ENCODE measurements around the gene FHIT.
"Not testable (repeated sequence)": the region's sequence is repeated elsewhere in the genome, so short reads cannot be mapped to it uniquely, and the experiment has no call there.

FHIT gene

DNA sequence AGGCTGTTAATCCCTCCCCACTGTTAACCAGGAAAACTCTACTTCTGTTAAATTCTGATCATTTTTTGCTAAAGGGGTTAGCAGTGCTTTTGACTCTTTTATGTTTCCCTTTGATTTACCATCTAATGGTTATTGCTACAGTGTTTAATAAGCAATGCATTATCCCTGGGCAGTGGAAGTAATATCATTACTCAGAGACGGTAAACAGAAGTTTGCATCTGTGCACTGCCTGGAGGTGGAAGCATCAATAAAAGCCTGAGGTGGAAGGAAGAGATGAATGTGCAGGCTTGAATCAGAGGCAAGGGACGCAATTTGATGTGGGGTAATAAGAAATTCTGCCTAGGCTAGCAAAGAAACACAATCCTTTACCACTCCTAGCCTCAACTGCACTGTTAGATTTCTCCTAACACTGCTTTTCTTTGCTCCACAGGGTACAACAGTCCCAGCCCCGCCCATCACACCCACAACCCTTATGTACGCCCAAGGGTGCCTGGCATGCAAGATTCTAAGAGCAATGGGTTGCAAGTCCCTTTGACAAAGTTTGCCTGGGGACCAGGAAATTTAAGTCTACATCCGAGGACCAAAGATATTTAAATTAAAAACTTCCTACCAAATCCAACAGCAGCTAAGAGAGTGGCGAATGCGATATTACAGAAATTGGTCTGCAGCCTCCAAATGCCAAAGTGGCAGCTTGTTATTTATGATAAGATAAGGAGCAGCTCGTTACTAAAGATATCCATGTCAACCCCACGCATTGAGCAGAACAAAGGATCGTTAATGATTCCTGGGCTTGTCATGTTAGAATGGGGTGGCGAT is 261.4 kb downstream of the FHIT start:
- DNase-seq (ENCODE audit: low read depth in 3 of 3), result no peak

DNA sequence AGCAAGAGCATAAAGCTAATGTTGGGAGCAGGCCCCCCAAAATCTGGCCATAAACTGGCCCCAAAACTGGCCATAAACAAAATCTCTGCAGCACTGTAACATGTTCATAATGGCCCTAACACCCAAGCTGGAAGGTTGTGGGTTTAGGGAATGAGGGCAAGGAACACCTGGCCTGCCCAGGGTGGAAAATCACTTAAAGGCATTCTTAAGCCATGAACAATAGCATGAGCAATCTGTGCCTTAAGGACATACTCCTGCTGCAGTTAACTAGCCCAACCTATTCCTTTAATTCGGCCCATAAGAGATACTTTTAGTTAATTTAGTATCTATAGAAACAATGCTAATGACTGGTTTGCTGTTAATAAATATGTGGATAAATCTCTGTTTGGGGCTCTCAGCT is 264.1 kb downstream of the FHIT start:
- not testable (repeated sequence) for DNase-seq (ENCODE audit: low read depth in 3 of 3)

DNA sequence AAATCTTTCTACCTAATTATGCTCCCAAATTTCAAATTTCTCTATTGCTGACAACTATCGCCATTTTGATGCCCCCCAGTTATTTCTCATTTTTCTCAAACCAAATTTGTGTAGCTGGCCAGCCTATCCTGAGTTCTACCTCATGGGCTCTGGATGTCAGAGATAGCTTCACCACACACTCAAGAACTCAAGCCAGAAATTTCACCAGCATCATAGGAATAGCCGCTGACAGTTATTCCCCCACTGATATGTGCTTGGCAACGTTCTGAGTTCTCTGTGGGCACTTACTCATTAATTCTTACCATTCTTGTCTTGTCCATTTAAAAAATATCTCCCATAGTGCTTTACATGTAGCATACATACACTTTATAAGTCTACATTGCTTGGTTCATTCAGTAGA is 264.7 kb downstream of the FHIT start:
- no peak for DNase-seq (ENCODE audit: low read depth in 3 of 3)

DNA sequence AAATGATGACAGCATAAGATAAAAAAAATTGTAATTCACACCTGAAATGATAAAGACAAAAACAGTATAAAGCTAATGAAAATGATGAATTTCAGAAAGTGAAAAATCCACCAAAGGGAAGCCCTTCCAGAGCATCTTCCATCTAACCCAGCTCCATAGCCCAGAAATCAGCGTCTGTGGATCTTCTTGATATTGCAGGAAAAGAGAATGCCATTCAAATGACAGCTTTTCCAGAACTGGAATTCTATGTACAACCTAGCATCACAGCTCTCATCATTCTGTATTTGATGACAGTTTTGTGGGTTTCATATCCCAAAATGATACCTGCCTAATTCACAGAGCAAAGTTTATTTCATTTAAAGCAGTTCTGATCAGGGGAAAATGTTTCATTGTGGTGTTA is 267.3 kb downstream of the FHIT start:
- no peak for DNase-seq (ENCODE audit: low read depth in 3 of 3)

DNA sequence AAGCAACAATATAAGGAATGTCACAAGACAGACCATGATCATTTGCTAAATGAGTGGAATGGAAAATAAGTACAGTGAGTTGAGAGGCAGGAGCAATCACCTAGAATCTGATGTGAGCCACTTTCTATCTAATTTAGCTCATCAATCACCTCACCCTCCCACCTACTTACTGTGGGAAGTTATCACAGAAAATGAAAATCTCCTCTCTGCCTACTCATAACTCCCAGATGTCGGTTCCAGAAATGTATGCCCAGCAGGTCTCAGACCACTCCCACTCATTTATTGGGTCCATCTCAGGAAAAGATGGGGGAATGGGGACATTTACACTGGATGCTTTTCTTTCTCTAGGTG is 270.9 kb downstream of the FHIT start:
- no peak for DNase-seq (ENCODE audit: low read depth in 3 of 3)

DNA sequence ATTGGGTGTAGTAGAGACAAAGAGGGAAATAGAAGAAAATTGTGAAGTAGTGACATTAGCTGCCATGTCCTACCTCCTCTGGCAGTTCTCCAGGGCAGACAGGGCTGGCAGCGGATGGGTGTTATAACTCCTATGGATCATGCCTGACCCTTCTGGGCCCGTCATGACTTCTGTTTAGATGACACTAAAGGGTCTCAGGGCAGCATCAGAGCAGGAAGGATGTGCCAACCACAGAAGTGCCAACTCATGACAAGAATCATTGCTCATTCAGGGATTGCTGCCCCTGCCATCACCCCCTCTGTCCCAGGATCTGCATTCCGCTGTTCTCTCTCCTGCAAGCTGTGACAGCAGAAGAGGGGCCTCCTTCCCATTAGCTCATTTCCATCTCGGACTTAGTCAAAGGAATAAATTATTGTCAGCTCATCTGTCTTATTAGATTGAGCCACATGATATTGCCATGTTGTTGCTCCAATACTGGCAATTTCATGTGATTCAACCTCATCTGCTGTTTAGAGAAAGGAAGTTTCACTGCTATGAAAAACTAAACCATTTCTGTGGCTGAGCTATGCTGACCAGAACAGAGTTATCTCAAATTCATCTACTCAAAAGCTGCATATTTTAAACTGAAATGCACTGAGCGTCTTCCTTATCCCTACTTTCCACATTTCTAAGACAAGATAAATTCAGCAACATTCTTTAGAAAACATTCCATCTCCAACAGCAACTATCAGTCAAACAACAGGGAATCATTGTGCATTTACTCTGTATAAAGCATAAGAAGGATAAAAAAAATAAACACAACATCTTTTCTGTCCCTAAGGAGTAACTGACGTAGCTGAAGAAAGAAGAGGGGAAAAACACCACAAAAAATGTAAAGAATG is 271.6 kb downstream of the FHIT start:
- DNase-seq (ENCODE audit: low read depth in 3 of 3), result no peak

DNA sequence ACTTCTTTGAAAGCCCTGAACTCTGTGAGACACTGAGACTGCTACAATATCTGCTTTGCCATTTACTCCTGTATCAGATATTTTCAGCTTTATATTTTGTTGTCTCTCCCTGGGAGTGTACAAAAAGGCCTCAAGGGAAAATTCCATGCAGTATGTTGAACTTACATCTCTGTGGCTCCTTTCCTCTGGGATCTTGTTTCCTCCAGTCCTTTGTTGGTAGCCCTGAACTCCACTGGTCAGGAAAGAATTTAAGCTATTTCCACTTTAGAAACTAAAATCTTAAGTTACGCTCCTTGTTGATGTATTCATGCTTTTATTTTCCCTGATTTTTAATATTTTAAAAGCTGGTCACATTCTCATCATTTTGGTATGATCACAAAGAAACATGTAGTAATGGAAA is 277.9 kb downstream of the FHIT start:
- no peak for DNase-seq (ENCODE audit: low read depth in 3 of 3)

DNA sequence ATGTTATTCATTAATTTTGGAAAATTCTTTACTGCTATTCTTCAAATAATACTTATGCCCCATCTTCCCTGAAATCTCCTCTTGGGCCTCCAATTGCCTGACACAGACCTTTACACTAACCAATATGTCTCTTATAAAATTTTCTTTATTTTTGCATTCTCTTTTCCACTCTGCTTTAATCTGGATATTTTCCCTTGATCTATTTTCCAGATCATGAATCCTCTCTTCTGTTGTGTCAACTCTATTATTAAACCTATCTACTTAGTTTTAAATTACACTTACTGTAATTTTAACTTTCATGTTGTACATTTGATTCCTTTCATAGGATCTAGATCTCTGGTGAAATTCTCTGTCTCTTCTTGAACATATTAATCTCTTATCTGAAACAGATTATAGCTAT is 278.7 kb downstream of the FHIT start:
- DNase-seq (ENCODE audit: low read depth in 3 of 3), result no peak

DNA sequence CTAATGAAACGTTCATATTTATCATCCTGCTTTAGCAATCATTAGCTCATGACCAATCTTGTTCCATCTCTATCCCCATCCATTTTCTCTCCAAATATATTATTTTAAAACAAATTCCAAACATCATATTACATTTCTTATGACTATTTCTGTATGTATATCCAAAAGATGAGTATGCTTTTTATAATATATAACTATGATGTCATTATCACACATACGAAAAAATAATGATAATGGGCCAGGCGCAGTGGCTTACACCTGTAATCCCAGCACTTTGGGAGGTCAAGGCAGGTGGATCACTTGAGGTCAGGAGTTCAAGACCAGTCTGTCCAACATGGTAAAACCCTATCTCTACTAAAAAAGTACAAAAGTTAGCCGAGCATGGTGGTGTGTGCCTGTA is 280.4 kb downstream of the FHIT start:
- no peak for DNase-seq (ENCODE audit: low read depth in 3 of 3)

DNA sequence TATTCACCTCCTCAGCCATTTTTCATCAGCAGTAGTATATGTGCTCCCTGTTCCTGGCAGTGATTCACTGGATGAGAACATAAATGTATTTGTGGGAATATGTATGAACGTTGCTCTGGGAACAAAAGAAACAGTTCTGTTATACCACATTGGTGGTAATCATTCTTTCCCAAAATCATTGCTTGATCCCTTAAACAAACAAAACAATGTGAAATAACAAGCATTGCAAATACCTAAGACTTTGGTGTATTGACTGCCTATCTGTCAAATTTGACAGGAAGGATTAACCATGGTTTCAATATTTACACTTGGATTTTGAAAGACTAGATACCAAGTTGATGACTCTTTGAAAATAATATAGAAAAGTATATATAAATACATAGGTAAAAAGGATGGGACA is 284.1 kb downstream of the FHIT start:
- DNase-seq (ENCODE audit: low read depth in 3 of 3), result no peak

DNA sequence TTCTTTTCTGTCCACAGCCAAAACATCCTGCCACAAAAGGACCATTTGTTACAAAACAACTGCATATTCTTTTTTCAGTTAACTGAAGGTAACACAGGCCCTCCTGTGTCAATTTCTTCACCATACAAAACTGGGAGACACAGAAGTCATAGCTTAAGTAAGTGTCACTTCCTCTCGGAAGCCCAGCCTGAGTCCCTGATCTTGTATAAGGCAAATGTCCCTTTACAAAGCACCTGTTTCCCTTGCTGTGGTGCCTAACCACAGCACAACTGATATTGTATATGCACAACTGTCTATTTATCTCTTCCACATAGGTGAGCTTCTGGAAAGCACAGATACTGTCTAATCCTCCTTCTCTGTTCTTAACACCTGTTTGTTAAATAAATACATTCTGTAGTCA is 293.7 kb downstream of the FHIT start:
- no peak for DNase-seq (ENCODE audit: low read depth in 3 of 3)

DNA sequence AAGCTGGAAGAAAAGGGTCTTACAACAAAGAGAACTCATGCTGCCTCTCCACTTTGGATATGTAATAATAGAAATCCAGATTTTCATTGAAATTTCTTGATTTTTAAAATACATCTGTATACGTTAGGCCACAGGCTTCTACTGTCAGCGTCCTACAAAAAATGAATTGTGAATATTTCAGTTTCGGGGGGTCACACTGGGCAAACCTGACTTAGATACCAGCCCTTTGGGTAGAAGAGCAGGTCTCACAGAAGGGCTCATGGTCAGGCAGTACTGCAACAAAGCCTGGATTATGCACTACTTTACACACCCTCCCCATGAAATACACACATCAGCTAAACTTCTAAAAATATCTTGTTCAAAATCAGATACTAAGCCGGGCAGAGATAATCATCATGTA is 294.5 kb downstream of the FHIT start:
- DNase-seq (ENCODE audit: low read depth in 3 of 3), result no peak

DNA sequence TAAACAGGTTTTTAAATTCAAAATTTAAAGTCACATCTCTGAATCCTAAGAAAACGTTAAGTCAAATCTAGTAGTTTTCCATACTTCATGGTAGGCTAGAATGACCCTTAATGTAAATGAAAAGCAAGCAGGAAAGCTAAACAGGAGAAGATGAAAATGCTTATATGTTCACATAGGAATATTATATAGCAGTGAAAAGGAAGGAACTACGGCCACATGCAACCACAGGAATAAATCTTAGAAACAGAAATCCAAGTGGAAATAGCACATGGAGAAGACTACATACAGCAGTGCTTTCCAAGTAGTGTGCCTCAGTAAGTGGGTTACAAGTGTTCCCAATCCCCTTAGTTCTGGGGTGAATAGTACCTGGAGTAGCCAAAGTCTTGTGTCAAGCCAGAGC is 296.2 kb downstream of the FHIT start:
- DNase-seq (ENCODE audit: low read depth in 3 of 3), result no peak

DNA sequence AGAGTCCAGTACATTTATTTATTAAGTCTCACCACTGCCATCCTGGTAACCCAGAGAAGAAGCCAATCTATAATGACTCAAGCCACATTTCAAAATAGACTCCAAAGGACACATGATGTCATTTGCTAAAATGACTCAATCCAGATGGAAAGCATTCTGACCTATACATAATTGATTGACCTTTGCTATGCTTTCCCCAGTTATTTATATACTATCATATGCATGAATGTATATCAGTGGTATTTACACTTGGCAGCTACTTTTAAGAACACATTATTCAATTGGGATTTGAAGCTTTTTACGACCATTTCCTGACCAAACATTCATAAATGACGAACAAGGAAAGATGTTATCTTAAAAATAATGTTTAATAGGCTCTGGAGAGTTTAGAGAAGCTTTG is 297.2 kb downstream of the FHIT start:
- no peak for DNase-seq (ENCODE audit: low read depth in 3 of 3)

DNA sequence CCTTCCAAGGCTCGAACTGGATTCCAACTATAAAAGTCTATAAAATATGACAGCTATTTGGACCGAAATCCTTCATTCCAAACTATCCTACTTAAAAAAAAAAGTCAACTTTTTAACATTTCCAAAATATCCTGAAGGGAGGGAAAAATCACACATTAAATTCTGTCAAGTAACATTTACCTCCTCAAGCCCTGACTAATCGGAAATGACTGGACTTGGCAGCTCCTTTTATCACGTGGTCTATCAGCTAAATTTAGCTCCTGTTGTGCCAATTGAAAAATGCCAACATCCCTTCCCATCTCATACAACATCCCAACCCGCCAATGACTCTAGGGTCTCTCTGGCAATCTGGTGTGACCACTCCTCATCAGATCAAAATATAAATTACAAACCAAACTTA is 297.9 kb downstream of the FHIT start:
- DNase-seq (ENCODE audit: low read depth in 3 of 3), result no peak

DNA sequence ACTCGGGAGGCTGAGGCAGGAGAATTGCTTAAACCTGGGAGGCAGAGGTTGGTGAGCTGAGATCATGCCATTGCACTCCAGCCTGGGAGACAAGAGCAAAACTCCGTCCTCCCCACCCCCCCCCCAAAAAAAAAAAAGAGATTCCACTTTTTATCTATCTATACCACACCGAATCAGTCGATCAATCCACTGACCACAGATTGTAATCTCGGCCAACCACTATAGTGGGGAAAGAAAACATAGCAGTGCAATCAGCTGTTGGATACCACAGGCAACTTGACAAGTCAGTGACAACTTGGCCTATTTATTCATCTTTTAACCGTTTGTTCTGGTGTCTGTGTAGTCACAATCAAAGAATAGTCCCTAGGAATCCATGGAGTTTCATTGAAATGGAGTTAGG is 299.2 kb downstream of the FHIT start:
- DNase-seq (ENCODE audit: low read depth in 3 of 3), result no peak

DNA sequence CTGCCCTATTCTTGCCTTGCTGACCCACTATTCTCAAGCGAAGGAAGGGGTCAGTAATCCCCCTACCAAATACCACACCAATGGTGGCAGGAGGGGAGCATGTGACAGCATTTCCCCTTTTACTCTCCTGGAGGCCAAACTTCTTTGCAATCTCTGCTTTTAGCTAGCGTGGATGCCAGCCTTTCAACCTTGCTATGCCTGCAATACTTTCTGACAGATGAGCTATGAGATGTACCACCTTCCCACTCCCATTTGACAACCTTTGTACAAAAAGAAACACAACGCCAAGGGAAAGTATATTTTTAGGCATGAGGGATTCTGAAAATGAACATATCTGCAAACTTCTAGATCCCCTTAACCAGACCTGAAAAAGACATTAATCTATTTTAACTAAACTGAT is 302.1 kb downstream of the FHIT start:
- no peak for DNase-seq (ENCODE audit: low read depth in 3 of 3)

DNA sequence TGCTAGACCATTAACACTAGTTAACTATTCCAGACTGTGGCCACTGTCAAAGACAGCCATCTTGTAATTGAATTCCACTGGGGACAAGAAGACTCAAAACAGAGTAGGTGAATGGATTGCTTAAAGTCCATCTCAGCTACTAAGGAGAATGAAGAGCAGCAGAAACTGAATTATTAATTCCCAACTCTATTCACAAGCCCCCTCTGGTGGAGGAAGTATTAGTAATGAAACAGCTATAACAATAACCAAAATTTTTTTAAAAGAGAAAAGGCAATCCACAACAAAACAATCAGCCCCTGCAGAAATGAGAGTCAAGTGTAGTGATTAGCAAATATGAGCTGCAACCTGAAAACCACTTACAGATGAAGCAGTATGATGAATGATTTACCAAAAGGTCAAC is 302.8 kb downstream of the FHIT start:
- no peak for DNase-seq (ENCODE audit: low read depth in 3 of 3)

DNA sequence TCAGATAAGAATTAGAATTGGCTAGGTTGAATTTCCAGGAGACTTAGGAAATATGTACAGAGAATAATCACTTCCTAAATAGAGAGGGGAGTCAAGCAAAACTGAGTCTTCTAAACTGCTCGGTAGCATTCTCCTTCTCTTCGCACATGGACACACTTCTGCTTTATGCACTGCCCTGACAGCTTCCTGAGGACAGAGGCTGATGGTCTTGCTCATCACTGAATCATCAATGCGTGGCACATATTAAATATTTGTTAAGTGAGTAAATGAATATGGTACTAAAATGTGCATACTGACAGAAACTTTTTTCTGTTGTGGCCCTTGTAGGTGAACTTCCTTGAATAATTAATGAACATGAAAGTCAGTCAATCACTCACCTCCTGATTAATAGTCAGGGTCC is 315.5 kb downstream of the FHIT start:
- DNase-seq (ENCODE audit: low read depth in 3 of 3), result no peak

DNA sequence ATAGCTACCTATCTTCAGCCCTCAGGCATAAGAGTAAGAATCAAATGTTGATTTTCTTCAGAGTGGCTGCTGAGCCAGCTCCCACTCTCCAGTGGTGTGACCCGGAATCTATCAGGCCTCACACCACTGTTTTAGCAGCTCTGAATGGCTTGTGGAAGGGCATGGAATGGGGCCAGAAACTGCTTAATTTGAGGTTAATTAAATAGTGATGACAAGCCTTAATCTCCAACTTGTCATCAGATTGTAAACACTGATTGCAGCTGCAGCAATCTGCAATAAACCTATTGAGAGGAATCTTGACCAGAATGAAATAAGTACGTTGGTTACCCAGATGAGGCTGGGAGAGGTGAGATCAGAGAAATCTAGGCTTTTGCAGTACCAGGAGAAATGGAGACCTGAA is 317.4 kb downstream of the FHIT start:
- DNase-seq (ENCODE audit: low read depth in 3 of 3), result no peak

DNA sequence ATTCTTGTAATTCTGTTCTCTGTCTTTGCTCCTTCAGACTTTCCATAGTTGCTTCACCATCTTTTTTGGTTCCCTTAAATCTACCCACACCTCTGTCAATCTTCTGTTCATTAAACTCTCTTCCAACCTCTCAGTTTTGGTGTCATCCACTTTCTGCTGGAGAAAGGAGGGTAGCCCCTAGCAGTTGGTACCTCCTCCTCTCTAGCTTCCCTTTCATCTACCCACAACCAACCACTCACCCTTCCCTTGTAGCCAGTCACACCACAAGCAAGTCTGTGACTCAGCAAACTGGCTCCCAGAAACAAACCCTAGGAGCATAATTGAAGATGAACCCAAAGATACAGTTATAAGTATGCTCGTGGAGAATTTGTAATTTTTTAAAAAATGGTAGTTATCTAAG is 318.6 kb downstream of the FHIT start:
- no peak for DNase-seq (ENCODE audit: low read depth in 3 of 3)

DNA sequence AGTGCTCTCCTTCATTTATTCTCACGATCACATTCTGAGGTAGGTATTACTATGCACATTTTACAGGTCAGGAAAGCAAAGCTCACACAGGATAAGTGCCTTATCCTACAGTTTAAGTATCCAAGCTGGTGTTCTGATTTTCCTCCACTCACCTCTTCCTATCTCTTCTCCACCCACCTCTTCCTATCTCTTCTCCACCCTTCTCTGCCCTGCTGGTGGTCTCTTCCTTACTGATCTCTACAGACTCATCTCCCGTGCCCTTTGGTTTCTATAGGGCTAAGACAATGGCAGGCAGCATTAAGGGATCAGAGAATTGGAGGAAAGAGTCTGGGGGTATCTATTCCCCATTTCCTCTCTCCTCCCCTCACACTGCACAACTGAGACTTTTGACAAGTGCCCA is 319.1 kb downstream of the FHIT start:
- no peak for DNase-seq (ENCODE audit: low read depth in 3 of 3)

DNA sequence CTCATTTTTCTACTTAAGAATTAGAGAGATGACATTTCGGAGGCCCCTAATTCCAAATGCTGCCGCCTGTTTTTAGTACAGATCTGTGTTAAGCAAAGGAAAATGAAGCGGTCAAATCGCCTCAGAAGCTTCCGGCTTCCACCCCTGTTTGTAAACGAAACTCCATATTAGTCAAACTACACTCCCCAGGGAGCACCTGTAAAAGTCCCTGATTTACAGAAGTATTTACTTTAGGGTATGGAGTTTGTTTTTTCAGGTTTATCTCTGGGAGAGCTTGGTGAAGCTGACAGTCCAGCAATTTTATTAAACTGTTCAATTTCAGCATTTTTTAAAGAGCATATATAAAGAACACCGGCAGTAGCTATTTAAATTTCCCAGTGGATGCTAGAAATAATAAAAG is 319.8 kb downstream of the FHIT start:
- no peak for DNase-seq (ENCODE audit: low read depth in 3 of 3)

All from stimulated activated CD4-positive, alpha-beta T cell treated with anti-CD3 and anti-CD28 coated beads, TNF-alpha, amount 100 ng/mL, for 4 hours (primary cell).